Measurements from ENCODE around the gene MECP2. TPM values are rescaled to one million over a fixed set of nuclear protein-coding genes. Genes with fewer than 3 reads are reported as not detected.
"Not testable (repeated sequence)": the region's sequence is repeated elsewhere in the genome, so short reads cannot be mapped to it uniquely, and the experiment has no call there.

MECP2 gene
- total RNA-seq, 4 donors from 2014 or later = 30.7 to 34.9 (median 33.6) TPM

GRCh38 chrX:154002215-154002719 lies 95.2 kb downstream of the MECP2 start:
- no peak for DNase-seq (ENCODE audit: low spot score in 2 of 2)
- no peak overlapping the region for H3K4me3 ChIP-seq (ENCODE audit: low read depth, poor library complexity, severe bottlenecking)
- TF ChIP-seq CTCF (IDR thresholded peaks at IDR 0.05) (no peak), POLR2A (IDR thresholded peaks at IDR 0.05) (no peak)
- 55 to 71% methylated on average over 13 to 17 of the region's 17 CpGs for WGBS, 2 donors
- intact Hi-C loops (cut with DNase I; ENCODE audit: low total_unique reads) = no loop called here

- no peak for DNase-seq (ENCODE audit: low spot score in 2 of 2)
- intact Hi-C loops (cut with DNase I; ENCODE audit: low total_unique reads) = no loop called here
- no peak overlapping the region for H3K4me3 ChIP-seq (ENCODE audit: low read depth, poor library complexity, severe bottlenecking)
- no peak for TF ChIP-seq POLR2A (IDR thresholded peaks at IDR 0.05)
- no peak for TF ChIP-seq CTCF (IDR thresholded peaks at IDR 0.05)
- WGBS, 2 donors = 33 to 63% methylated on average over 5 of the region's 5 CpGs
These were observed 97.5 kb downstream of the MECP2 start for GRCh38 chrX:154000051-154000450.

GRCh38 chrX:153999359-154000037 lies 98.0 kb downstream of the MECP2 start:
- WGBS, 2 donors = 25 to 67% methylated on average over 14 to 19 of the region's 19 CpGs
- TF ChIP-seq CTCF (IDR thresholded peaks at IDR 0.05) = no peak
- no peak for TF ChIP-seq POLR2A (IDR thresholded peaks at IDR 0.05)
- no peak overlapping the region for H3K4me3 ChIP-seq (ENCODE audit: low read depth, poor library complexity, severe bottlenecking)
- intact Hi-C loops (cut with DNase I; ENCODE audit: low total_unique reads) = no loop called here
- DNase-seq (ENCODE audit: low spot score in 2 of 2) = no peak

- DNase-seq (ENCODE audit: low spot score in 2 of 2) = no peak
- WGBS, 2 donors = 91 to 94% methylated on average over 8 of the region's 8 CpGs
- H3K4me3 ChIP-seq (ENCODE audit: low read depth, poor library complexity, severe bottlenecking) = no peak overlapping the region
- intact Hi-C loops (cut with DNase I; ENCODE audit: low total_unique reads) = no loop called here
- TF ChIP-seq CTCF (IDR thresholded peaks at IDR 0.05) (no peak), POLR2A (IDR thresholded peaks at IDR 0.05) (no peak)
These were observed 102.0 kb downstream of the MECP2 start for GRCh38 chrX:153995504-153995903.

DNA sequence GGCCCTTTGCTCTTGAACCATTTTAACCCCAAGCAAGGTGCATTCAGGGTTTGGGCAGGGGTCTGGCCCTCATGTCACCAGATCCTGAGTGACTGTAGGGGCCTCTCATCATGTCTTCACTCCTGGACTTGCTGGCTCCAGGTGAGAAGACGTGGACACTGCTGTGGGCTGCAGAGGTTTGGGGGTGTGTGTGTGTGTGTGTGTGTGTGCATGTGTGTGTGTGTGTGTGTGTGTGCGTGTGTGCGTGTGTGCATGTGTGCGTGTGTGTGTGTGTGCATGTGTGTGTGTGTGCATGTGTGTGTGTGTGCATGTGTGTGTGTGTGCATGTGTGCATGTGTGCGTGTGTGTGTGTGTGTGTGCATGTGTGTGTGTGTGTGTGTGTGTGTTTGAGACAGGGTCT lies 103.1 kb downstream of the MECP2 start:
- 73 to 83% methylated on average over 2 to 3 of the region's 5 CpGs for WGBS, 2 donors

GRCh38 chrX:153993978-153994377 lies 103.5 kb downstream of the MECP2 start:
- TF ChIP-seq POLR2A (IDR thresholded peaks at IDR 0.05) (no peak), CTCF (IDR thresholded peaks at IDR 0.05) (no peak)
- no peak for DNase-seq (ENCODE audit: low spot score in 2 of 2)
- WGBS, 2 donors = 88 to 90% methylated on average over 9 to 10 of the region's 10 CpGs
- intact Hi-C loops (cut with DNase I; ENCODE audit: low total_unique reads) = no loop called here
- no peak overlapping the region for H3K4me3 ChIP-seq (ENCODE audit: low read depth, poor library complexity, severe bottlenecking)

More for the DNA sequence above, 103.1 kb downstream of the MECP2 start:
- intact Hi-C loops (cut with DNase I; ENCODE audit: low total_unique reads); DNase-seq (ENCODE audit: low spot score in 2 of 2); H3K4me3 ChIP-seq (ENCODE audit: low read depth, poor library complexity, severe bottlenecking): not testable (repeated sequence)

All from lower leg skin (tissue), 4 donors.